Non-pigmented ciliary epithelial cell (primary cell): Measurements from ENCODE around the gene DNMT3A.
"Not testable (repeated sequence)": the region's sequence is repeated elsewhere in the genome, so short reads cannot be mapped to it uniquely, and the experiment has no call there.

ENCODE experiments used
- DNase-seq: peaks from one replicate; pipeline ENCODE4 v3.0.0-alpha.2; 2010; ENCODE audit warnings: low read depth

The DNMT3A gene

DNA sequence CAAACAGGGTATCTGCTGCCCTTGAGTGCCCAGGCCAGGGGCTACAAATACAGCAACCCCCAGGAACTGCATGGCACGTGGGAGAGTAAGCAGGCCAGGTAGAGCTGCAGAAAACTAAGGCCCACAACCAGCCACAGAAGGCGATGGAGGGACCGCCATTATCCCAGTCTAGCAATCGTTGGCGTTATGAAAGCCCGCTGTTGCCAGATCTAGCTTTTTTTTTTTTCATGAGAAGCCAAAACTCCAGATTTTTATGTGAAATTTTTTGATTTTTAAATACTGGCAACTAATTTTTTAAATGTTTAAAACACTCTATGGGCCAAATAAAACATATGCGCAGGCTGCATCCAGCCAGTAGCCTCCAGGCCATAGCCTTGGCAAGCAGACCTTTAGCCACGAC lies 59.8 kb downstream of the DNMT3A start:
- DNase-seq, result no peak

DNA sequence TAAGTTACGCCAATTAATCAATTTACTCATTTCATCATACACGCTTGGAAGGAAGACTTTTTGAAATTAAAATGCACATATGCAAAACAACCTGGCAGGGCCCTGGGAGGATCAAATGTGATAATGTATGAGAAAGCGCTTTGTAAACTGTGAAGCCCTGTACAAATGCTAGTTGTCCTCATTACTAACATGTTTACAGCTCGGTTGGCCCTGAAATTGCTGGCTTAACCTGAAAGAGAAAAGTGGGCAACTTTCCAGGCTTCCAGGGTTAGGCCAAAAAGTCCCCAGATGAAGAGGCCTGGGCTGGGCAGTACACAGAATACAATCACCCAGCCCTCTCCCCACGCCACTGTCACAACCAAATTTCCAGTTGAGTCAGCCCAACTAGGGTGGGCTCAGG lies 60.2 kb downstream of the DNMT3A start:
- DNase-seq, result no peak

DNA sequence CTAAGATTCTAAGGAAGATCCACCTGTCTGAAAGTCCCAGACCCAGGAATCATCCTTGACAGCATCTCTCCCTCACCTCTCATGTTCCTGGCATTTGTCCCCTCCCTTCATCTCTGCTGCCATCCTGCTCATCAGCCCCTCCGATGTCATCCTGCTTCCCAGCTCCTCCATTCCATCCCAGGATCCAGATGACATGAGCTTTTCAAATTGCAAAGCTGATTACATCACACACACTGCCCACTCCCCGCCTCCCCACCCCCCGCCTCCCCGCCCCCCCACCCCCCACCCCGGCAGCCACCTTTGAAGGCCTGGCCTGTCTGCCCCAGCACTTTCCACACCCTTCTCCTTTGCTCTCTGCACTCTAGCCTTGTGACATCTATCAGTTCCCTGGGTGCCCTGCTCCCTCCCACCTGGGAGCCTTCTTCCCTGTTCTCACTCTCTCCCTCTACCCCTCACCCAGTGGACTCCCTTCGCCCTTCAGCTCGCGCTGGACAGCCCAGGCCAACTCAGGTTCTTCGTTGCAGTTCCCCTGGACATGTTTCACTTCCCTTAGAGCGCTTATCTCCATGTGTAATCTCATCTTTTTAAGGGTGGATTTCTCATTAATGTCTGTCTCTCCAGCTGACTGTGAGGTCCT lies 61.6 kb downstream of the DNMT3A start:
- DNase-seq, result no peak

DNA sequence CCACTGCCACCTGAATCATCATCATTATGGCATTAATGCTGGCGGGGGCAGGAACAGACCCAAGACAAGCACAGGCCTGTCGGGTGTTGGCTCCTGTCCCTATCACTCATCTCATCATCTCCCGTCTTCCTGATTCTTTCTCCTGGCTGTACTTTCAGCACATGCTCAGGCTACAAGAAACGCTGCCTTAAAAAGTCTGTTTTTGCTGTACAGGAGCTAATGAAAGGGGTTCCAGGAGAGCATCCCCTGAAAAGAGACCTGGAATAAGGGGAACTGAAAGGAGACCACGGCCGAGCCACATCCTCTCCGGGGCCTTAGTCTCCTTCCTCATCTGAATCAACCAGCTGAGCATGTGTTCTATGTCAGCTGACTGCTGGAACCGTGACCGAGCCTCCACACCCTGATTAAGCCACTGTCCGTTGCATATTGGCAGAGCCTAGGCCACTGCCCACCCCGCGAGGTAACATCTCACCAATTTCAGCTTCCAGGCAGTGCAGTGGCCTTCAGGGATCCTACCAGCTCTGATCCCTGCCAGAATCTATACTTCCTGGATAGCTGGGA lies 62.6 kb downstream of the DNMT3A start:
- no peak for DNase-seq

DNA sequence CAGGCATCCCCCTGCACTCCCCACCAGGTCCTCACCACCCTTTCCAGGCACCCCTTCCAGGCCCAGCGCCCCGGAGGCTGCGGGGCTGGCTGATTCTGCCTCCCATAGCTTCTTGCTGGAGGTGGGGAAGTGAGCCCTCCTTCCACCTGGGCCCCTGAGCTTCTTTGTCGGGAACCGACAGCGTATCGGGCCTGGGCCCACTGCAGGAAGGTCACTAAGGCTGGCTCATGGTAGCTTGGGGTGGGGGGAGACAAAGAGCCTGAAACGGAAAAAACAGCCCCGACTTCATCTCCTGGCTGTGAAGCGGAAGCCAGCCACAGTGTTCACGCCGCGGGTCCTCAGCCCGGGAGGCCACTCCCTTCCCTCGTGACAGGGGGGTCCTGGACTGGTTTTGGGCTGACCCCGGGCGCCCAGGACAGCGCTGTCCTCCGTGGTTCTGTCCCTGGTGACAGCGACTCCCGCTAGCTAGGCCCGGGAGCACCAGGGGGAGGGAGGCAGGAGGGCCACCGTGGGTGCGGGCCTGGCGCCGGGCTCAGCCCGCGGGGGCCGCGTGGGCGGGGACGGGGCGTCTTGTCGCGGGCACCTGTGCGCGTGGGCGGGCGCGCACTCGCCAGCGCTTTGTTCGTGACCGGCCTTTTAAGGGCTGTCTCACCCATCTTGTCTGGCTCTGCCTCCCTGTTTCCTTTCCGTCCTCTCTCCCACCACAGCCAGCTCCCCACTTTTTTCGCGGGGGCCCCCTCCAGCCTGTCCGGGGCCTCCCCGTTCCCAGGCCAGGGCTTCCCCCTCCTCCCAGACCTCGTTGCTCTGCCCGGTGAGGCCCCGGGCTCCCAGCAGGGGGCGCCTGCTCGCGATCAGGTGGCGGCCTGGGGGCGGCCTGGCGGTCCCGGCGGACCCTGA lies 64.9 kb downstream of the DNMT3A start:
- no peak for DNase-seq

DNA sequence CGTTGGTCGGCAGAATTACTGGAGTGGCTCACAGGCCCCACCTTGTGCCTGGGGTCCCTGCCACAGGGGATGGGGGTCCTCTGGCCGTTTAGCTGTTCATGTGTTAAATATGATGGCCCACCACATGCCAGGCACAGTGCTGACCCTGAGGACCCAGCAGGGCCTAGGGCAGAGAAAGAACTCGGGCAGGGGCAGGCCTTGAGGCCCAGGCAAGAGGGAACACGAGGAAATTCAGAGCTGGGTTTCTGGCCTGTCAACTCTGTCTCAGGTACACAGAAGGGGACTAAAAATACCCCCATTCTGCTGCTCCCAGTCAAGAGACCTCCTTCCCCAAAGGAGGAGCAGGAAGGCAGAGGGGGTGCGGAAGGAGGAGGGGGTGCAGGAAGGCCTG lies 66.2 kb downstream of the DNMT3A start:
- DNase-seq, result no peak

DNA sequence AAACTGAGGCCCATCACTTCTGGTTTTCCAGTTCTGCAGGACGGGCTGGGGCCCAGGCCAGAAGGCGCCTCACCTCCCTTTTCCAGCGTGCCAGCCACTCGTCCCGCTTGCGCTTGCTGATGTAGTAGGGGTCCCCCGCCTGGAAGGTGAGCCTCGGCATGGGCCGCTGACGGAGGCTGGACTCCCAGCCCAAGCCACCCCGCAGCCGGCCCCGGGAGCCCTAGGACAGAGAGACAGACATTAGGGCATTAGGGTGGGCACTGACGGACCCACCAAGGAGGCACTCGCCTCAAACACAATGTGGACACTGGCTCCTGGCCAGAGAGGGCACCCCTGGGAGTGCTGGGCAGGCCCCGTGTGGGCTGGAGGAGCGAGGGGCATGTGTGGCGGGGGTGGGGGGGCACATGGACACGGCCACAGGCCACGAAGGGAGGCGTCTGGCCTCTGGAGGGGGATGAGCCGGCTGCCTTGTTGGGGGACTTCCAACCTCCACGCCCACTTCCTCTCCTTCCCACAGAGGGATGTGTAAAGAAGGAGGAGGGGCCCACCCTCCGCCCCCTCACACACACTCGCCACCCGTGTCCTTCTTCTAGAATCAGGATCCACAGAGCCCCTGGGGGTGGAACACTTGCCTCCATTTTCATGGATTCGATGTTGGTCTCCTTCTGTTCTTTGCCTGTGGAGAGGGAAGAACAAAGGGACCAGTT lies 66.7 kb downstream of the DNMT3A start:
- DNase-seq, result no peak

DNA sequence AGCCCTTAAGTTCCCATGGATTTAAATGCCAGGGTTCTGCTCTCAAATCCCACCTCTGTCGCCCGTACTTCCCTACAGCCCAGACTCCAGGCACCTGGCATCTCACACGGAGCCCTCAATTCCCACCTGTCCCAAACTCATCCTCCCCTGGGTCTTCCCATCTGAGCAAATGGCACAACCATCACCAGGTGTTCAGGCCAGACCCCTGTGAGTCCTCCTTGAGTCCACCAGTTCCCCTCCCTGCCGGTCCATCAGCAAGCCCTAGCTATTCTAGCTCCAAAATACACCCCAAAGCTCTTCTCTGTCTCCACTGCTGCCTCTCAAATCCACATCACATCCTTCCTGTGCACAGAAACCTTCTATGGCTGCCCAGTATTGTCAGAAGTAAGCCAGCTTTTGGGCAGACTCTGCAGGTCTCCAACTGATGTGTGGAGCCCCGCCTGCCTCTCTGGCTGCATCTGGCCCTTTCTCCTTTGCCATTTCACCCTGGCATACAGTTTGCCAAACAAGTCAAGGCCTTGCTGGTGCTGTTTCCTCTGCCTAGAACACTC lies 67.7 kb downstream of the DNMT3A start:
- no peak for DNase-seq

DNA sequence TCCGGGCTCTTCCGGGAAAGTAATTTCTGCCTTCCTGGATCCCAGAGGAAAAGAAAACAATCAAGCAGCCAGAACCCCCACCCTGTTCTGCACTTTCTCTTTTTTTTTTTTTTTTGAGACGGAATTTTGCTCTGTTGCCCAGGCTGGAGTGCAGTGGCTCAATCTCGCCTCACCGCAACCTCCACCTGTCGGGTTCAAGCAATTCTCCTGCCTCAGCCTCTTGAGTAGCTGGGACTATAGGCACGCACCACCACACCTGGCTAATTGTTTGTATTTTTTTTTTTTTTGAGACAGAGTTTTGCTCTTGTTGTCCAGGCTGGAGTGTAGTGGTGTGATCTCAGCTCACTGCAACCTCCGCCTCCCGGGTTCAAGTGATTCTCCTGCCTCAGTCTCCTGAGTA lies 69.0 kb downstream of the DNMT3A start:
- not testable (repeated sequence) for DNase-seq

DNA sequence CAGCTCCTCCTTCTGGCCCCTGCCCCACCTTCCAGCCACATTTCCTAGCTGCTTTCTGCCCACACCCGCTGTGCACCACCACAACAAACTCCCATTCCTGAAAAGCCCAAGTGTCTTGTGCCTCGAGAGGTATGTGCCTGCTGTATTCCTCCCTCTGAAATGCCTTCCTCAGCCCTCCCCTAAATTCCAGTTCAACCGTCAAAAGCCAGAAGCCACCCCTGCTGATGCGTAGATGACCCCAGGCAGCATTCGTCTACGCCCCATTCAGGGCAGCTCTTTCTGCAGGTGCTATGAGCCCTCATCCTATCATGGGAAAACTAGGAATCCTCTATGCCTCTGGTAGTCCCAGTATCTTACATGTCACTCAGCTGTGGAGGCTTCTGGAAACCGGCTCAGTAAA lies 71.7 kb downstream of the DNMT3A start:
- no peak for DNase-seq

DNA sequence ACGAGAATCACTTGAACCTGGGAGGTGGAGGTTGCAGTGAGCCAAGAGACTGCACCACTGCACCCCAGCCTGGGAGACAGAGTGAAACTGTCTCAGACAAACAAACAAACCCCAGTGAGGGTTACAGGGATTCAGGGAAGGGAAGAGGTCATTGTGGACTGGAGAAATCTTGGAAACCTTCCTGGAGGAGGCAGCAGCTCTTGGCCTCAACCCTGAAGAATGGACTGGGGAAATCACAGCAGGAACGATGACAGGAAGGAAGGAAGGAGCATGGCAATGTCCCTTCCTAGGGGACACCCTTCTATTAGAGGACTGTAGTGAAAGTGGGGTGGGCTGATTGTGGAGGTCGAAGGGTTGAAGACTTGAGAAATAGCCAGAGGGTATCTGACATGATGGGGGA lies 72.5 kb downstream of the DNMT3A start:
- no peak for DNase-seq

DNA sequence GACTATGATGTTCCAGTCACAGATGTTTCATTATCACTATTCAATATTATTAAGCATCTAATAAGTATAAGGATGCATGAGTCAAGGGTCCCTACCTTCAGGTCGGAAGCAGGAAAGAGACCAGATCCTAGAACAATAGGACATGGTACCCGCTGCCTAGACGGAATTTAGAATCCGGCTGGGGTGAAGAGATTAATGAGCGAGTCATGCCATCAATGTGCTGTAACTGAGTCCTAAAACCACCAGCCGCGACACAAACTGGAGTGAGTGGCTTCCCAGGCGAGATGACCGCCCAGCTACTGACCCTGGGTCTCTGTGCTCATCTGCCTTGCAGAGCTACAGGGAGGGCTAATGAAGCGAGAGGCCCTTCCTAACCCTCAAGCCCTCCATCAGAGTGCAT lies 73.6 kb downstream of the DNMT3A start:
- DNase-seq, result no peak

DNA sequence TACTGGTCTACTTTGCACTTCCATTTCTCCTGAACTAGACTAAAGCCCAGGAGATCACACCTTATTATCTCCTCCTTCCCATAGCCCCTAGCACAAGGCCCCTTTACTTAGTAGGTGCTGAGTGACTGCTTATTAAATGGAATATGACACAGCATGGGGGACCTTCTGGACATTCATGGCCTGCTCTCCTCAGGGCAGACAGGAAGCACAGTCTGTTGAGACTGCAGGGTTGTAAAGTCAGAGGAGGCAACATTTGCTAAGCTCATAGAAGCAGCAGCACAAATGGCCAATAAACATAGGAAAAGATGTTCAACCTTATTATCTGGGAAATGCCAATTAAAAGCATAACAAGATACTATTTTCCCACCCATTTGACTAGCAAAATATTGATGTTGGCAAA lies 75.3 kb downstream of the DNMT3A start:
- no peak for DNase-seq

DNA sequence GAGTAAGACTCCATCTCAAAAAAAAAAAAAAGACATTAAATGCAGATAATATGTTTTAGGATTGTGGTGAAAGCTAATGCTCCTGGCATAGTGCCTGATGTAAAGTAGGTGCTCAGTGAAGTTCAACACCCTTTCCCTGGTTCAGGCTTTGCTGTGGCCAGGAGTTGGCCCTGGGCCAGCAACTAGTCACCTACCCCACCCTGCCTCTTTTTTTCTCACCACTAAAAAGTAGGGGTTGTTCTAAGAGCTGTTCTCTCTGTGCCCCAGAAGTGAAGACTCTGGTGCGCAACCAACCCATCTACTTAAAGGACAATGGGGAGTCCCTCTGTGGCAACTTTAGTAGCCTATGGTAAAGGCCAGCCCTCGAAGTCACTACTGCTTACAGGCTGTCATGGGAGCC lies 75.9 kb downstream of the DNMT3A start:
- no peak for DNase-seq

DNA sequence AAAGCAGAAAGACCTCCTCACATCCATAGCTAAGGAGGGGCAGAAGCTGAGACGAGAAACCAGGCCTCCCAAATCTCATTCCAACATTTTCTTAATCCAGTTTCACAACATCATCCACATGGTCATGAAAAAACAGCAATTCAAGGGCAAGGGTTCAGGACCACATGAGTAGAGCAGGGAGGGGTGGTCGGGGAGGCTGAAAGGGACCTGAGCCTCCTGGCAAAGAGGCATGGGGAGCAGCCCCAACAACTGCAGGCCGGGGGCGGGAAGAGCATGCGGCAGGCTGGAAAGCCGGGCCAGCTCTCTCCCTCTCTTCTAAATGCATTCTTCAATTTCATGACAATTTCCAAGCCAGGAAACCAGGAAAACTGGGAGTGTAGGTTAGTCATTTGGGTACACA lies 76.7 kb downstream of the DNMT3A start:
- no peak for DNase-seq

DNA sequence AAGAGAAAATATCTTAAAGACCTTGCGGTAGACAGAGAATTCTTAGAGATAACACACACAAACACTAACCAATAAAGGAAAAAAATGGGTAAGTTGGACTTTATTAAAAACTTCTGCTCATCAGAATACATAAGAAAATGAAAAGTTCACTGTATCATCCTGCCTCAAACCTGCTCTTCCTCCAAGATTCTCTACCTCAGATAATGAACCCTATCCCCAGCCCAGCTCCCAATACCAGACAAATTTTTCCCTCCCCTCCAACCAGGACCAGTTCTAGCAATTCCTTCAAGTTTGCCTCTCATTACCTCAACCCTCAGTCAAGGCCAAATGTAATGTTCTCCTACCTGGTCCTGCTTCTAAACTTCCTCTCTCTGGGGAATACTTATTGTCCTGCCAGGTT lies 79.4 kb downstream of the DNMT3A start:
- no peak for DNase-seq

DNA sequence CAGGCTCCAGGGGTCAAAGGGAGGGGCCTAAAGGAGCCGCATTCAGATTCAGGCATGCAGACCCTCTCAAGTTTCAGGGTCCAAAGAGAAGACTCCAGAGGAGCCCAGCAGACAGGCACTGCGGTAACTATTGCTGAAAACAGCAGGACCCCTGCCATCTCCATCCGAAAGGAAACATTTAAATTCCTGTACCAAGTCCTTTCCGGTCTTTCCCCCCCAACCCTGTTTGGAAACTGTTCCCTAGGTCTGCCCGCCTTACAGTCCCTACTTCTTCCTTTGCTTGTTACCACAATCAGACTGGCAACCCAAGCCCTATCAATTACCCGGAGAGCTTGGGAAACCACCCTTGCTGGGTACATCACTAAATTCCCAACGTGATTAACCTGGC lies 82.0 kb downstream of the DNMT3A start:
- no peak for DNase-seq

DNA sequence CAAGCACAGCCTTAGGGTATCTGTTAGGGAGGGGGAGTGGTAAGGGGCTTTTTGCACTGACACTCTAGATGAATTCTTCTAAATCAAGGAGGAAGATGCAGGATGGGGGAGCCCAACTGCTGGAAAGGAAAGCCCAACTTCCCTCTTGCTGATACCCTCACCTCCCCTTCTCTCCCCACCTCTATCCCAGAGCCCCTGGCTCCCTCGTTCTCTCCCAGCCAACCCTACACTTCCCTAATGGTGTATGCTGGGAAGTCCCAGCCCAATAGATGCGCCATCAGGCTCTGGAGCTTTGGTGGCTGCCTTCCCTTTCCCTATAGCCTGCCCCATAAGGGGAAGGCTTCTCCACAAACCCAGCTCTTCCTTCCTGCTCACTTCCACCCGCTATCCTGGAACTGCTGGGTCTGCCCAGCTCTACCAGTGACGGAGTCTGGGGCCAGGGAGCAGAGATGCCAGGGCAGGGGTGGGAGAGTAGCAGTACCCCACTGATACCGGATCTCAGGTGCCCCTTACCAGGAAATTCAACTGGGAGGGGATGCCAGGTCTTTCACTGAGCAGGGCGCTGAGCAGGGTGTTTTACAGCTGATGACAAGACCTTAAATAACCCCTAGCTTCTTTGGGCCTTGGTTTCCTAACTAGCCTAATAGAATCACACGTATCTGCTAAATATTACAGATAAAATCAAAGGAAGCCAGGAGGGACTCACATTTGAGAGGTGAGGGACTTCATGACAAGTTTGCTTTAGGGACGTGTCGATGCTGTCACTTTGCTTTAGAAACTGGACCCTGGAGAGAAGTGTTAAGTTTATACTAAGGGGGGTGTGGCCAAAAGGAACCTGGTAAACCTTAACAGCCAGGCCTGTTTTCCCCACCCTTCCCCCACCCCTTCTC lies 82.6 kb downstream of the DNMT3A start:
- no peak for DNase-seq

DNA sequence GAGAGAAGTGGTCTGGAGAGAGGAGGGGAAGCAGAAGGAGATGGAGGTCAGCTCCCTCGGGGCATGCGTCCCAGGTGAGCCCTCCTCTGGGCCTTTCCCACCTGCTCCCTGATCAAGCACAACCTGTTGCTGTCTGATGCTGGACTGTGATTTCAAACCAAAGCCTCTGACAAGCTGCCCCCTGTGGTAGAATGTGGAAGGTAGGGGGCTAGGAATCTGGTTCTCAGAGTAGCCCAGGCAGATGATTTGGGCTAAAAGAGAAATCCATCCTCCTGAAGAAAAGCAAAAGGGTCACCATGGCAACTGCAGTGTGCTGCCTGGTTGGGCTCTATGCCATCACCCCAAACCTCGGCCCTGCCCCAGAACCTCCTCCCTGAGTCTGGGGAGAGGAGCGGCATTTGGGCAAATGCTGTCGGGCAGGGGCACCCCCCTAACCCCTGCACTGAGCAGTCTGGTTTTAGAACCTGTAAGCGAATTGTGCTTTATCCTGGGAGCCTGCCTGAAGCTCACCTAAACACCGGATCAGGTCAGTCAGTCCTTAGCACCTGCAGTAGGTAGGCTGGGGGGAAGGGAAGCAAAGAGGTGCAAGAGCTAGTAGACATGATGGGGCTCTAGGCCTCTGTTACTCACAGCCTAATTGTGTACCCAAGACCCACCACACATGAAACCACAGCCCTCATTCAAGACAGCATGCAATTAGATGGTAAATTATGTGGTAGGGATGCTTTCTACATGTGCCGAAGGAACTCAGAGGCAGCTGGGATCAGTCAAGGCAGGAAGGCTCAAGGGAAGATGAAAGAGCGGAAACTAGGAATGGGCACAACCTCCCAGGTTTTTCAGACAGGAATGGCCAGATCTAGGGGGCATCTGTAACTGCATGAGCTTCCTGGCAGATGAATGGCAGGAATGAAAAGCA lies 83.5 kb downstream of the DNMT3A start:
- DNase-seq, result no peak

DNA sequence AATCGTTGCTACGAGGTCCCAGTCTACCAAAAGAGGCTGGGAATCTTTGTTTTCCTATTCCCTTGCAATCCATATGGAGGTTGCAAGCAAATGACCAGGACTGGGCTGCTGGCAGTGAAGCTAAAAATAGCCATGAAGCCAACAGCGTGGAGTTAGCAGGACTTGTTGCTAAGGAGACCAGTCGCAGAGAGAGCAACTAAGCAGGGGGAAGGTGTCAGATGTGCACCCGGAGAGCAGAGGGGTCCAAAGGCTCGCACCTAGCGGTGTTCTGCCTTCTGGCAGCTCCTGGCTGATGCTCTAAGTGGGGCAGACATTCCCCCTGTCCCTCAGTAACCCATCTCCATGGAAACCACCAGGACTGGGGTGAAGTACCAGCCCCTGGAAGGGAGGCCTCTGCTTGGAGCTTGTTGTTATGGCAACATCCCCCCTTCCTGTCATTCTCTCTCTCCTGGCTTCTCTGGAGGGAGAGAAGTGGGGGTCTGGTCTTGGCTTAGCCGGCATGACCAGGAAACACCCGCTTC lies 84.6 kb downstream of the DNMT3A start:
- peak; percentile 32 for DNase-seq
